Right cardiac atrium (tissue), 5 donors: ENCODE results near the gene MBP. TPM values are rescaled to one million over a fixed set of nuclear protein-coding genes. Genes with fewer than 3 reads are reported as not detected.
"Not testable (repeated sequence)": the region's sequence is repeated elsewhere in the genome, so short reads cannot be mapped to it uniquely, and the experiment has no call there.

Experiments
- ATAC-seq, 2 donors: fragments of 200-7000 bp; cut with Tn5 transposase; one replicate each; pipeline versions ENCODE4 v1.8.0 to v1.9.1; 2020; ENCODE audit warnings: moderate library complexity in 2 of 2, mild to moderate bottlenecking in 1 of 2
- DNase-seq, 3 donors: peaks; one replicate each; pipeline ENCODE4 v3.0.0-alpha.2; 2020
- H3K27ac ChIP-seq: one replicate; pipeline ENCODE4 v1.5.1; 2013; ENCODE audit warnings: mild to moderate bottlenecking, low read length, control low read depth, moderate library complexity
- H3K27me3 ChIP-seq: one replicate; pipeline ENCODE4 v1.6.1; 2013; ENCODE audit not compliant: control insufficient read depth, insufficient read depth
- H3K4me1 ChIP-seq: one replicate; pipeline ENCODE4 v1.6.1; 2013; ENCODE audit warnings: low read length; ENCODE audit not compliant: control insufficient read depth, insufficient read depth
- H3K4me3 ChIP-seq: one replicate; pipeline ENCODE4 v1.5.1; 2013; ENCODE audit warnings: low read length, control low read depth
- H3K9me3 ChIP-seq: one replicate; pipeline ENCODE4 v1.6.1; 2013; ENCODE audit warnings: low read length; ENCODE audit not compliant: control insufficient read depth
- WGBS: extraction: QIAGEN DNeasy Blood & Tissue Kit; methylation state at CpG from one replicate; pipeline ENCODE4 v1.1.7; 2013; 5-methylcytosine and 5-hydroxymethylcytosine counted together
- intact Hi-C, 4 donors: fragments of 100-400 bp; cut with DNase I; formaldehyde crosslinking; loops; one replicate each; pipeline versions ENCODE4 v1.11.0 to v1.14.0; 2022 to 2023
- polyA plus RNA-seq: library from polyadenylated mRNA; stranded (reverse); fragments of 200-250 nt; gene quantifications from one replicate; pipeline ENCODE4 v1.2.3, GENCODE V29; 2013
- total RNA-seq, 4 donors: library from RNA; stranded (reverse); fragmentation: NEBNext Ultra II Directional; extraction: Animal tissue kit (Norgen Biotek cat#: 25700); gene quantifications; one replicate each; pipeline ENCODE4 v1.2.1, GENCODE V29; 2021
- donor health status: healthy with polysubstance abuse.
- donor health status: DM: no; HTN: yes; CAD: no.
- donor health status: DM: no; HTN: no; CAD: no.
- donor health status: DM: no; HTN: yes; CAD: no; lungs with severe emphysema.
- donor health status: DM: yes; HTN: yes; CAD: no.

MBP gene
- total and polyA plus RNA-seq, 5 donors: 10.5 to 26.4 (median 16.1) TPM

GRCh38 chr18:76972241-76972640 is 160.3 kb downstream of the MBP start:
- no peak for ATAC-seq
- no peak overlapping the region for H3K27ac ChIP-seq
- no peak for DNase-seq
- 86% methylated on average over 6 of the region's 6 CpGs for WGBS
- no peaks in the 10 kb centered on the region for H3K9me3 ChIP-seq
- H3K27me3 ChIP-seq: no peaks in the 10 kb centered on the region
- intact Hi-C loops: no loop called here
- no peak overlapping the region for H3K4me3 ChIP-seq
- no peaks in the 10 kb centered on the region for H3K4me1 ChIP-seq

GRCh38 chr18:76970770-76971559 is 161.6 kb downstream of the MBP start:
- H3K4me3 ChIP-seq: no peak overlapping the region
- DNase-seq (no peak), ATAC-seq (no peak)
- 62% methylated on average over 11 of the region's 11 CpGs for WGBS
- no peaks in the 10 kb centered on the region for H3K27me3 ChIP-seq
- intact Hi-C loops: no loop called here
- no peaks in the 10 kb centered on the region for H3K4me1 ChIP-seq
- no peak overlapping the region for H3K27ac ChIP-seq
- no peaks in the 10 kb centered on the region for H3K9me3 ChIP-seq

- DNase-seq (no peak), ATAC-seq (no peak)
- Histone ChIP-seq H3K27me3 (no peaks in the 10 kb centered on the region), H3K4me3 (no peak overlapping the region), H3K4me1 (no peaks in the 10 kb centered on the region), H3K27ac (no peak overlapping the region), H3K9me3 (no peaks in the 10 kb centered on the region)
- intact Hi-C loops: no loop called here
- WGBS: 59% methylated on average over 17 of the region's 17 CpGs
Measured at GRCh38 chr18:76967721-76968472, 164.7 kb downstream of the MBP start.

GRCh38 chr18:76967299-76967698 is 165.3 kb downstream of the MBP start:
- H3K4me3 ChIP-seq, DNase-seq, ATAC-seq, H3K4me1 ChIP-seq, H3K27me3 ChIP-seq, H3K27ac ChIP-seq, H3K9me3 ChIP-seq, intact Hi-C loops: not testable (repeated sequence)

DNA sequence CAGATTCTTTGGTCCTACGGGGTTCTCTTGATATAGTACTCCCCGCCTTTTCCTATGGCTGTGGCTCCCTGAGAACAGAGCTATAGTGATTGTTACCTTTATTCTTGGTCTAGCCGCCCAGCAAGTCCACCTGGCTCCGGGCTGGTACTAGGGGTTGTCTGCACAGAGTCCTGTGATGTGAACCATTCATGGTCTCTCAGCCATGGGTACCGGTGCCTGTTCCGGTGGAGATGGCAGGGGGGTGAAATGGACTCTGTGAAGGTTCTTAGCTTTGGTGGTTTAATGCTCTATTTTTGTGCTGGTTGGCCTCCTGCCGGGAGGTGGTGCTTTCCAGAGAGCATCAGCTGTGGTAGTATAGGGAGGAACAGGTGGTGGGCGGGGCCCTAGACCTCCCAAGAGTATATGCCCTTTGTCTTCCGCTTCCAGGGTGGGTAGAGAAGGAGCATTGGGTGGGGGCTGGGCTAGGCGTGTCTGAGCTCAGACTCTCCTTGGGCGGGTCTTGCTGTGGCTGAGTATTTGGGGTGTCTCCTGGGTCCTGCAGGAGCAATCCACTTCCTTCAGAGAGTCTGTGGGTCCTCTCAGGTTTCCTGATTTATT is 166.9 kb downstream of the MBP start:
- DNase-seq, ATAC-seq, intact Hi-C loops, H3K4me1 ChIP-seq, H3K27ac ChIP-seq, H3K4me3 ChIP-seq, H3K9me3 ChIP-seq, H3K27me3 ChIP-seq: not testable (repeated sequence)
- 96% methylated on average over 11 of the region's 11 CpGs for WGBS

DNA sequence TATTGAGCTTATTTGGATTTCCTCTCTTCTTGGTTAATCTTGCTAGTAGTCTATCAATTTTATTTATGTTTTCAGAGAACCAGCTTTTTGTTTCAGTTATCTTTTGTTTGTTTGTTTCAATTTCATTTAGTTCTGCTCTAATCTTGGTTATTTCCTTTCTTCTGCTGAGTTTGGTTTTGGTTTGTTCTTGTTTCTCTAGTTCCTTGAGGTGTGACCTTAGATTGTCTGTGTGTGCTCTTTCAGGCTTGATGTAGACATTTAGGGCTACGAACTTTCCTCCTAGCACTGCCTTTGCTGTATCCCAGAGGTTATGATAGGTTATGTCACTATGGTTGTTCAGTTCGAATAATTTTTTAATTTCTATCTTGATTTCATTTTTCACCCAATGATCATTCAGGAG is 168.6 kb downstream of the MBP start:
- Histone ChIP-seq H3K27ac (no peak overlapping the region), H3K27me3 (no peaks in the 10 kb centered on the region), H3K4me3 (no peak overlapping the region), H3K4me1 (no peaks in the 10 kb centered on the region), H3K9me3 (no peaks in the 10 kb centered on the region)
- intact Hi-C loops: no loop called here
- no peak for DNase-seq
- WGBS: 92% methylated on average over 2 of the region's 2 CpGs
- ATAC-seq: no peak

DNA sequence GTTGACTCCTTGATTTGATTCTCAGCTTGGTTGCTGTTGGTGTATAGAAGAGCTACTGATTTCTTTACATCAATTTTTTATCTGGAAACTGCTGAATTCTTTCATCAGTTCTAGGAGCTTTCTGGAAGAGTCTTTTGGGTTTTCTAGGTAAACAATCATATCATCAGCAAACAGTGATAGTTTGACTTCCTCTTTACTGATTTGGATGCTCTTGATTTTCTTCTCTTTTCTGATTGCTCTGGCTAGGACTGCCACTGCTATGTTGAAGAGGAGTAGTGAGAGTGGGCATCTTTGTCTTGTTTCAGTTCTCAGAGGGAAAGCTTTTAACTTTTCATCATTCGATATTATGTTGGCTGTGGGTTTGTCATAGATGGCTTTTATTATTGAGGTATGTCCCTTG is 169.7 kb downstream of the MBP start:
- no peaks in the 10 kb centered on the region for H3K4me1 ChIP-seq
- no peak overlapping the region for H3K27ac ChIP-seq
- no peaks in the 10 kb centered on the region for H3K9me3 ChIP-seq
- H3K4me3 ChIP-seq: no peak overlapping the region
- H3K27me3 ChIP-seq: no peaks in the 10 kb centered on the region
- DNase-seq: no peak
- intact Hi-C loops: no loop called here
- 92% methylated on average over 1 of the region's 1 CpG for WGBS
- no peak for ATAC-seq

DNA sequence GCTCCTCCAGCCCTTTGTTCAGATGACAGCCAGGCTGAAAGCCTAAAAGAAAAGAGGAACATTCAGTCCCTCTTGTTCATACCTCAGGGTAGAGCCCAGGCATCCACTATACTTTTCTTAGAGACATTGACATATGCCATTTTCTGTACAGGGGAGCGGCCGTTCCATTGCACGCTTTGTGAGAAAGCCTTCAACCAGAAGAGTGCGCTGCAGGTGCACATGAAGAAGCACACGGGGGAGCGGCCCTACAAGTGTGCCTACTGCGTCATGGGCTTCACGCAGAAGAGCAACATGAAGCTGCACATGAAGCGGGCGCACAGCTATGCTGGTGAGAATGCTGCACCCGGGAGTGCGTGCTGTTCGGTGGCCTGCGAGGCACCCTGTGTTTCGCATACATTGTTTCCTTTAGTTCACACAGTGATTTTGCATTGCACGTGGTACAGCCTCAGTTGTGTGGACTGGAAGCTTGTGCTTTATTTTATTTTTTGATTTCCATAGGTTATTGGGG is 172.0 kb downstream of the MBP start:
- intact Hi-C loops: no loop called here
- Histone ChIP-seq H3K4me1 (no peaks in the 10 kb centered on the region), H3K27me3 (no peaks in the 10 kb centered on the region), H3K9me3 (no peaks in the 10 kb centered on the region), H3K27ac (no peak overlapping the region), H3K4me3 (no peak overlapping the region)
- WGBS: 97% methylated on average over 16 of the region's 16 CpGs
- no peak for DNase-seq
- no peak for ATAC-seq

GRCh38 chr18:76959605-76960004 is 173.0 kb downstream of the MBP start:
- Histone ChIP-seq H3K4me3 (no peak overlapping the region), H3K27ac (no peak overlapping the region), H3K9me3 (no peaks in the 10 kb centered on the region), H3K27me3 (no peaks in the 10 kb centered on the region), H3K4me1 (no peaks in the 10 kb centered on the region)
- ATAC-seq: no peak
- intact Hi-C loops: no loop called here
- WGBS: 92% methylated on average over 8 of the region's 8 CpGs
- DNase-seq: no peak

GRCh38 chr18:76958692-76959341 is 173.8 kb downstream of the MBP start:
- 53% methylated on average over 16 of the region's 16 CpGs for WGBS
- H3K4me1 ChIP-seq: no peaks in the 10 kb centered on the region
- H3K27me3 ChIP-seq: no peaks in the 10 kb centered on the region
- no peak overlapping the region for H3K27ac ChIP-seq
- no peak for DNase-seq
- intact Hi-C loops: no loop called here
- no peak overlapping the region for H3K4me3 ChIP-seq
- peak; percentile 54 to 87 for ATAC-seq
- H3K9me3 ChIP-seq: no peaks in the 10 kb centered on the region
